Neural cell (in vitro differentiated cells): ENCODE data around the gene ASS1. TPM values are rescaled to one million over a fixed set of nuclear protein-coding genes. Genes with fewer than 3 reads are reported as not detected.

Experiments
- H2AFZ ChIP-seq: fragments of 200-600, 300-800 bp; sonication (generic), shearing (Covaris generic); 2 replicates; pipeline ENCODE4 v1.6.0; 2014; ENCODE audit warnings: low read depth, mild to moderate bottlenecking, antibody characterized with exemption, low read length, moderate library complexity
- H3F3A ChIP-seq: fragments of 200-600 bp; shearing (Covaris generic); 2 replicates; pipeline ENCODE4 v1.6.1; 2016; ENCODE audit warnings: mild to moderate bottlenecking, moderate library complexity, mixed read lengths, antibody characterized with exemption, low read length; ENCODE audit not compliant: insufficient read depth, poor library complexity, severe bottlenecking
- H3K27ac ChIP-seq: fragments of 200-600, 300-800 bp; sonication (generic), shearing (Covaris generic); 2 replicates; pipeline ENCODE4 v1.5.1; 2014; ENCODE audit warnings: mild to moderate bottlenecking, low read length, moderate library complexity
- H3K27me3 ChIP-seq: fragments of 300-800, 200-600 bp; sonication (generic), shearing (Covaris generic); 2 replicates; pipeline ENCODE4 v1.6.0; 2014; ENCODE audit warnings: mild to moderate bottlenecking, low read depth, low read length, moderate library complexity; ENCODE audit not compliant: insufficient read depth
- H3K36me3 ChIP-seq: fragments of 300-800, 200-600 bp; sonication (generic), shearing (Covaris generic); 2 replicates; pipeline ENCODE4 v1.5.1; 2014; ENCODE audit warnings: mild to moderate bottlenecking, antibody characterized with exemption, low read length, moderate library complexity; ENCODE audit not compliant: insufficient read depth
- H3K4me2 ChIP-seq: fragments of 300-800, 200-600 bp; sonication (generic), shearing (Covaris generic); 2 replicates; pipeline ENCODE4 v1.6.0; 2014; ENCODE audit warnings: mild to moderate bottlenecking, low read length
- H3K4me3 ChIP-seq: fragments of 300-800, 200-600 bp; sonication (generic), shearing (Covaris generic); 2 replicates; pipeline ENCODE4 v1.5.1; 2014; ENCODE audit warnings: mild to moderate bottlenecking, low read length, moderate library complexity
- H3K79me2 ChIP-seq: fragments of 200-600 bp; shearing (Covaris generic); replicated peaks from 2 replicates; pipeline ENCODE4 v1.6.0; 2014; ENCODE audit warnings: mild to moderate bottlenecking, low read length, moderate library complexity; ENCODE audit not compliant: insufficient read depth
- H3K9ac ChIP-seq: fragments of 300-800, 200-600 bp; sonication (generic), shearing (Covaris generic); 2 replicates; pipeline ENCODE4 v1.6.1; 2016; ENCODE audit warnings: mild to moderate bottlenecking, low read length, mixed read lengths
- H3K9me2 ChIP-seq: fragments of 200-600 bp; shearing (Covaris generic); 2 replicates; pipeline ENCODE4 v1.6.1; 2016; ENCODE audit warnings: mild to moderate bottlenecking, low read length, mixed read lengths; ENCODE audit not compliant: insufficient read depth
- H3K9me3 ChIP-seq: fragments of 200-600, 300-800 bp; sonication (generic), shearing (Covaris generic); 2 replicates; pipeline ENCODE4 v1.6.1; 2016; ENCODE audit warnings: mild to moderate bottlenecking, mixed run types, low read length, moderate library complexity, mixed read lengths
- H4K20me1 ChIP-seq: fragments of 200-600 bp; shearing (Covaris generic); 2 replicates; pipeline ENCODE4 v1.6.1; 2016; ENCODE audit warnings: mild to moderate bottlenecking, mixed run types; ENCODE audit not compliant: insufficient read depth
- CTCF ChIP-seq: fragments of 450-650 bp; IDR thresholded peaks from 2 replicates; pipeline ENCODE4 v1.5.1; 2014; ENCODE audit warnings: antibody characterized with exemption, mild to moderate bottlenecking, moderate library complexity; ENCODE audit not compliant: poor library complexity, severe bottlenecking
- EP300 ChIP-seq: fragments of 450-650 bp; conservative IDR thresholded peaks from 2 replicates; pipeline ENCODE4 v1.6.1; 2014; ENCODE audit warnings: antibody characterized with exemption, mild to moderate bottlenecking, moderate library complexity; ENCODE audit not compliant: poor library complexity, severe bottlenecking
- EZH2 ChIP-seq: fragments of 200-600, 300-800 bp; shearing (Covaris generic), sonication (generic); IDR thresholded peaks from 2 replicates; pipeline ENCODE4 v1.6.1; 2014; ENCODE audit warnings: antibody characterized with exemption, low read length, borderline replicate concordance, mild to moderate bottlenecking; ENCODE audit not compliant: insufficient read depth, poor library complexity, severe bottlenecking
- MXI1 ChIP-seq: fragments of 450-650 bp; conservative IDR thresholded peaks from 2 replicates; pipeline ENCODE4 v1.6.1; 2014; ENCODE audit warnings: antibody characterized with exemption, mild to moderate bottlenecking; ENCODE audit not compliant: poor library complexity, severe bottlenecking
- POLR2AphosphoS5 ChIP-seq: IDR thresholded peaks from 2 replicates; pipeline ENCODE4 v1.6.1; 2012
- RAD21 ChIP-seq: fragments of 450-650 bp; conservative IDR thresholded peaks from 2 replicates; pipeline ENCODE4 v1.6.1; 2014; ENCODE audit warnings: antibody characterized with exemption, mild to moderate bottlenecking, moderate library complexity
- SMC3 ChIP-seq: fragments of 450-650 bp; conservative IDR thresholded peaks from 2 replicates; pipeline ENCODE4 v1.6.1; 2014; ENCODE audit warnings: antibody characterized with exemption, mild to moderate bottlenecking, moderate library complexity; ENCODE audit not compliant: poor library complexity
- TAF1 ChIP-seq: IDR thresholded peaks from 2 replicates; pipeline ENCODE4 v1.6.1; 2012; ENCODE audit warnings: low read depth
- polyA plus RNA-seq: library from polyadenylated mRNA; depleted of rRNA; stranded (reverse); fragments of >200 nt; gene quantifications from 2 replicates; pipeline ENCODE4 v1.2.3, GENCODE V29; 2014
- TF ChIP-seq, protein P1 (sequence below): IDR thresholded peaks from 2 replicates; pipeline ENCODE4 v1.6.1; 2012; ENCODE audit warnings: borderline replicate concordance

The ASS1 gene
- polyA plus RNA-seq, 1 donor from 2014 or later: 2.6 TPM

DNA sequence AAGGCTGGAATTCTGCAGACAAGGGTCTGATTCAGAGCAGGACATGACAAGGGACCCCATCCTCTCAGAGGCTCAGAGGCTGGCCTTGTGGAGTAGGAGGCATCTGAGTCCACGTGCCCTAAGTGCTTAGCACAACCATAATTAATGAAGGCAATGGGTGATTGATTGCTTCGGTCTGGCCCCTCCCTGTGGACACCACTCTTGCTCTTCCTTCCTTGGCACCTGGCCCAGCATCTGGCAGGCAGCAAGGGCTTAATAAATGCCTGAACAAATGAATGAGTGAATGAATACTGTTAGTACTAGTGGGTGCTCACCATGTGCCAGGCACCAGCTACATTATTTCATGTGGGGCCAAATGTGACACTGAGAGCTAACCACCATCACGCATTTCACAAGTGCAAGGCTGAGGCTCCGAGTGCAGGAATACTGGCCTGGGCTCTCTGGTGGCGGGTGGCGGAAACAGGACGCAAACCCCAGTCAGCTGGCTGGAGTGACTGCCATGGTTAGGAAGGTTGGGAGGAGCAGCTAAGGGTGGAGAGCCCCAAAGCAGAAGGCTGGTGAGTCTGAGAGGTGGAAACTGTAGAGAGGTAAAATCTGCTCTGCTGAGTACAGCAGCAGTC, 53.6 kb downstream of the ASS1 start:
- no peak overlapping the region for H3K4me3 ChIP-seq
- H4K20me1 ChIP-seq: no peaks in the 10 kb centered on the region
- no peaks in the 10 kb centered on the region for H3K79me2 ChIP-seq
- H3K4me2 ChIP-seq: no peak overlapping the region
- no peak overlapping the region for H3K27ac ChIP-seq
- H3K9me2 ChIP-seq: no peaks in the 10 kb centered on the region
- H2AFZ ChIP-seq: no peak overlapping the region
- peaks cover 7% of the 10 kb centered on the region for H3K9me3 ChIP-seq
- no peaks in the 10 kb centered on the region for H3K27me3 ChIP-seq
- H3F3A ChIP-seq: no peaks in the 10 kb centered on the region
- no peak overlapping the region for H3K9ac ChIP-seq
- no peaks in the 10 kb centered on the region for H3K36me3 ChIP-seq
- TF ChIP-seq TAF1 (no peak), EP300 (no peak), RAD21 (no peak), CTCF (no peak), POLR2AphosphoS5 (no peak), MXI1 (no peak), SMC3 (no peak), EZH2 (no peak)
- TF ChIP-seq, protein P1, sequence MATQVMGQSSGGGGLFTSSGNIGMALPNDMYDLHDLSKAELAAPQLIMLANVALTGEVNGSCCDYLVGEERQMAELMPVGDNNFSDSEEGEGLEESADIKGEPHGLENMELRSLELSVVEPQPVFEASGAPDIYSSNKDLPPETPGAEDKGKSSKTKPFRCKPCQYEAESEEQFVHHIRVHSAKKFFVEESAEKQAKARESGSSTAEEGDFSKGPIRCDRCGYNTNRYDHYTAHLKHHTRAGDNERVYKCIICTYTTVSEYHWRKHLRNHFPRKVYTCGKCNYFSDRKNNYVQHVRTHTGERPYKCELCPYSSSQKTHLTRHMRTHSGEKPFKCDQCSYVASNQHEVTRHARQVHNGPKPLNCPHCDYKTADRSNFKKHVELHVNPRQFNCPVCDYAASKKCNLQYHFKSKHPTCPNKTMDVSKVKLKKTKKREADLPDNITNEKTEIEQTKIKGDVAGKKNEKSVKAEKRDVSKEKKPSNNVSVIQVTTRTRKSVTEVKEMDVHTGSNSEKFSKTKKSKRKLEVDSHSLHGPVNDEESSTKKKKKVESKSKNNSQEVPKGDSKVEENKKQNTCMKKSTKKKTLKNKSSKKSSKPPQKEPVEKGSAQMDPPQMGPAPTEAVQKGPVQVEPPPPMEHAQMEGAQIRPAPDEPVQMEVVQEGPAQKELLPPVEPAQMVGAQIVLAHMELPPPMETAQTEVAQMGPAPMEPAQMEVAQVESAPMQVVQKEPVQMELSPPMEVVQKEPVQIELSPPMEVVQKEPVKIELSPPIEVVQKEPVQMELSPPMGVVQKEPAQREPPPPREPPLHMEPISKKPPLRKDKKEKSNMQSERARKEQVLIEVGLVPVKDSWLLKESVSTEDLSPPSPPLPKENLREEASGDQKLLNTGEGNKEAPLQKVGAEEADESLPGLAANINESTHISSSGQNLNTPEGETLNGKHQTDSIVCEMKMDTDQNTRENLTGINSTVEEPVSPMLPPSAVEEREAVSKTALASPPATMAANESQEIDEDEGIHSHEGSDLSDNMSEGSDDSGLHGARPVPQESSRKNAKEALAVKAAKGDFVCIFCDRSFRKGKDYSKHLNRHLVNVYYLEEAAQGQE: no peak

DNA sequence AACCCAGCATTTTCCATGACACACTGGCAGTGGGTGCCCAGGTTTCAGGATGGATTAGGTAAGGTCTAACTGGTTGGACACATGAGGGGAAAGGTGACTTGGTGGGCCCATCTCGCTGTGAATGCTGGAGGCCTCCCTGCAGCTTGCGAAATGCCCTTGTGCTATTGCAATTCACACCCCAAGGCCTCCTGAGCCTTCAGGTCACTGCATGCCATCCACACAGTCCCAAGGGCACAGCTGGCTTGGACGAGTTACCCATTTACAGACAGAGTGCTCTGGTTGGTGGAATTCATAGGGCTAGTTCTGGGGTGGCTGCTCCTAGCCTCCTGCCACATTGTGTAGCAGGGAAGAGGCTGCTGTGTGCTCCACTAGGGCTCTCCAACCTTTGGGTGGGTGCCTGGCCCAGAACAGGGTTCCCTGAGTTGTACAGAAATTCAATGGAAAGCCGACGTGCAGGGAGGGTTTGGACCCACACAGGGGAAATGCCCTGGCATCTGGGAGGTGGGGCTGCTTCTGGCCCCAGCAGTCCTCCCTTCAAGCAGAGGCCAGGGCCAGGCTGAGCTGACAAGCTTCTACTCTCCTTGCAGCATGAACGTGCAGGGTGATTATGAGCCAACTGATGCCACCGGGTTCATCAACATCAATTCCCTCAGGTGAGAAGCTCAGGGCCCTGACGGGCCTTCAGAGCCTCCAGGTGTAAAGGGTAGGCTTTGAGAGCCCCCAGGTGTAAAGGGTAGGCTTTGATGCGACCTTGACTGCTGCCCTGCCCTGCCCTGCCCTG, 54.3 kb downstream of the ASS1 start:
- H3K9ac ChIP-seq: no peak overlapping the region
- H3K4me3 ChIP-seq: no peak overlapping the region
- no peaks in the 10 kb centered on the region for H3K27me3 ChIP-seq
- no peaks in the 10 kb centered on the region for H4K20me1 ChIP-seq
- no peaks in the 10 kb centered on the region for H3K36me3 ChIP-seq
- H3K4me2 ChIP-seq: no peak overlapping the region
- no peaks in the 10 kb centered on the region for H3F3A ChIP-seq
- no peak overlapping the region for H3K27ac ChIP-seq
- TF ChIP-seq, protein P1: no peak
- TF ChIP-seq POLR2AphosphoS5 (no peak), SMC3 (no peak), CTCF (no peak), RAD21 (no peak), EP300 (no peak), TAF1 (no peak), EZH2 (no peak), MXI1 (no peak)
- peaks cover 7% of the 10 kb centered on the region for H3K9me3 ChIP-seq
- H3K79me2 ChIP-seq: no peaks in the 10 kb centered on the region
- no peaks in the 10 kb centered on the region for H3K9me2 ChIP-seq
- H2AFZ ChIP-seq: no peak overlapping the region
